Vagina (tissue), 2 donors: Measurements from ENCODE around the gene NCAPG2. TPM values are rescaled to one million over a fixed set of nuclear protein-coding genes. Genes with fewer than 3 reads are reported as not detected.

Source experiments
- DNase-seq, 2 donors: peaks; one replicate each; pipeline ENCODE4 v3.0.0-alpha.2; 2017; ENCODE audit errors: extremely low spot score in 2 of 2
- H3K27ac ChIP-seq: fragments of 200-600 bp; sonication (generic); one replicate; pipeline ENCODE4 v1.5.1; 2019
- H3K27me3 ChIP-seq: fragments of 200-600 bp; sonication (generic); one replicate; pipeline ENCODE4 v1.5.1; 2019
- H3K36me3 ChIP-seq, 2 donors: fragments of 200-600 bp; sonication (generic); one replicate each; pipeline ENCODE4 v1.5.1; 2017 to 2019
- H3K4me1 ChIP-seq: fragments of 200-600 bp; sonication (generic); one replicate; pipeline ENCODE4 v1.5.1; 2019
- H3K4me3 ChIP-seq, 2 donors: fragments of 200-600 bp; sonication (generic); 1 replicate in 1 of 2; 2 replicates in 1 of 2; pipeline ENCODE4 v1.5.1; 2016 to 2019
- H3K9me3 ChIP-seq: fragments of 200-600 bp; sonication (generic); one replicate; pipeline ENCODE4 v1.5.1; 2019
- POLR2A ChIP-seq, 2 donors: fragments of 450-650 bp; IDR thresholded peaks; one replicate each; pipeline ENCODE4 v1.6.1; 2017; ENCODE audit warnings: antibody characterized with exemption in 2 of 2, mild to moderate bottlenecking in 2 of 2, moderate library complexity in 2 of 2
- POLR2AphosphoS5 ChIP-seq, 2 donors: sonication (generic); formaldehyde crosslinking; IDR thresholded peaks; one replicate each; pipeline ENCODE4 v1.9.0; 2017; ENCODE audit warnings: antibody characterized with exemption in 2 of 2, mild to moderate bottlenecking in 2 of 2, low read depth in 1 of 2; ENCODE audit not compliant: insufficient read depth in 1 of 2
- intact Hi-C: fragments of 100-400 bp; cut with DNase I; formaldehyde crosslinking; loops from one replicate; pipeline ENCODE4 v1.15.1; 2023
- total RNA-seq: library from RNA; depleted of rRNA; stranded (reverse); fragments of >200 nt; gene quantifications from one replicate; pipeline ENCODE4 v1.2.3, GENCODE V29; 2016
- TF ChIP-seq, protein P1 (sequence below), 3 experiments: fragments of 450-650 bp in 2 of 3; fragments of 200-600 bp in 1 of 3; sonication (generic) in 1 of 3; IDR thresholded peaks; one replicate each; pipeline ENCODE4 v1.5.1; 2017 to 2019; ENCODE audit warnings: antibody characterized with exemption in 3 of 3, mild to moderate bottlenecking in 2 of 3, moderate library complexity in 2 of 3

NCAPG2 gene
- total RNA-seq, 1 donor from 2014 or later, result 9.6 TPM

DNA sequence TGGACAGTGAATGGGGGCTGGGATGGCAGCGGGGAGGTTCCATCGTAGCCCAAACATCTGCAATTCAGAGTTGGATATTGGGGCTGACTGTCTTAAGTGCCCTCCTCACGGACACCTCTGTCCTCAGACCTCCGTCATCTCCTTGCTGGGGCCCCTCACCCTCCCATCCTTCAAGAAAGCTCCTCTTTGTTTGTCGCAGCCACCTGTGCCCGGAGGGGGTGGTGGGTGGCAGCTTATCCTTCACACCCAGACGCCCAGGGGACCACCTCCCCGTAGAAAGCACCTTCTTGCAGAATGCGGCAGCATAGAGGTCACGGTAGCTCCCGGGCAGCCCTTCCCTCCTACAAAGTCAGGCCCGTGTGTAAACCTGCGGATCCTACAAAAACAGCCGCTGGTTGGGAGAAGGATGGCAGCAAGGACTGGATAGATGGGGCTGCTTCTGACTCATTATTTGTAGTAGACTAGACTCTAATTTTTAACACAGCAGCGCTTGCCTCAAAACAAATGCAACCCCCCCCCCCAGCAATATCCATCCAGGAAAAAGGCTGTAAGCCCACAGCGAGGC lies 115.6 kb downstream of the NCAPG2 start:
- H3K27ac ChIP-seq, result no peak overlapping the region

GRCh38 chr7:158588085-158588877 lies 116.3 kb downstream of the NCAPG2 start:
- no peak for TF ChIP-seq POLR2A (IDR thresholded peaks at IDR 0.05)
- TF ChIP-seq, protein P1, sequence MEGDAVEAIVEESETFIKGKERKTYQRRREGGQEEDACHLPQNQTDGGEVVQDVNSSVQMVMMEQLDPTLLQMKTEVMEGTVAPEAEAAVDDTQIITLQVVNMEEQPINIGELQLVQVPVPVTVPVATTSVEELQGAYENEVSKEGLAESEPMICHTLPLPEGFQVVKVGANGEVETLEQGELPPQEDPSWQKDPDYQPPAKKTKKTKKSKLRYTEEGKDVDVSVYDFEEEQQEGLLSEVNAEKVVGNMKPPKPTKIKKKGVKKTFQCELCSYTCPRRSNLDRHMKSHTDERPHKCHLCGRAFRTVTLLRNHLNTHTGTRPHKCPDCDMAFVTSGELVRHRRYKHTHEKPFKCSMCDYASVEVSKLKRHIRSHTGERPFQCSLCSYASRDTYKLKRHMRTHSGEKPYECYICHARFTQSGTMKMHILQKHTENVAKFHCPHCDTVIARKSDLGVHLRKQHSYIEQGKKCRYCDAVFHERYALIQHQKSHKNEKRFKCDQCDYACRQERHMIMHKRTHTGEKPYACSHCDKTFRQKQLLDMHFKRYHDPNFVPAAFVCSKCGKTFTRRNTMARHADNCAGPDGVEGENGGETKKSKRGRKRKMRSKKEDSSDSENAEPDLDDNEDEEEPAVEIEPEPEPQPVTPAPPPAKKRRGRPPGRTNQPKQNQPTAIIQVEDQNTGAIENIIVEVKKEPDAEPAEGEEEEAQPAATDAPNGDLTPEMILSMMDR (IDR thresholded peaks at IDR 0.05), result no peak
- TF ChIP-seq POLR2AphosphoS5 (IDR thresholded peaks at IDR 0.05; ENCODE audit: insufficient read depth in 1 of 2, low read depth in 1 of 2), result no peak
- Histone ChIP-seq H3K9me3 (no peaks in the 10 kb centered on the region), H3K4me3 (peak overlapping the region; percentile 30 to 35), H3K27ac (no peak overlapping the region), H3K27me3 (no peaks in the 10 kb centered on the region), H3K4me1 (peaks cover 25% of the 10 kb centered on the region), H3K36me3 (no peaks in the 10 kb centered on the region)
- no peak for DNase-seq
- intact Hi-C loops, result no loop called here

More for the DNA sequence above, 115.6 kb downstream of the NCAPG2 start:
- Histone ChIP-seq H3K4me1 (peaks cover 25% of the 10 kb centered on the region), H3K36me3 (no peaks in the 10 kb centered on the region), H3K4me3 (no peak overlapping the region), H3K9me3 (no peaks in the 10 kb centered on the region), H3K27me3 (no peaks in the 10 kb centered on the region)
- TF ChIP-seq, protein P1 (IDR thresholded peaks at IDR 0.05), result no peak
- no peak for TF ChIP-seq POLR2AphosphoS5 (IDR thresholded peaks at IDR 0.05; ENCODE audit: insufficient read depth in 1 of 2, low read depth in 1 of 2)
- no peak for TF ChIP-seq POLR2A (IDR thresholded peaks at IDR 0.05)
- intact Hi-C loops, result no loop called here
- DNase-seq, result no peak

GRCh38 chr7:158587162-158588084 lies 117.2 kb downstream of the NCAPG2 start, which contains the start of gene PTPRN2:
Gene PTPRN2, minus strand, starts transcription at chr7:158587823.
- TF ChIP-seq, protein P1 (IDR thresholded peaks at IDR 0.05), result no peak
- no peak for TF ChIP-seq POLR2AphosphoS5 (IDR thresholded peaks at IDR 0.05; ENCODE audit: insufficient read depth in 1 of 2, low read depth in 1 of 2)
- DNase-seq, result no peak
- intact Hi-C loops, result no loop called here
- no peaks in the 10 kb centered on the region for H3K9me3 ChIP-seq
- H3K4me1 ChIP-seq, result peaks cover 25% of the 10 kb centered on the region
- no peaks in the 10 kb centered on the region for H3K36me3 ChIP-seq
- peak within 1 kb of the TSS; percentile 35 to 36 for H3K4me3 ChIP-seq
- H3K27ac ChIP-seq, result no peak within 1 kb of the TSS
- no peaks in the 10 kb centered on the region for H3K27me3 ChIP-seq

DNA sequence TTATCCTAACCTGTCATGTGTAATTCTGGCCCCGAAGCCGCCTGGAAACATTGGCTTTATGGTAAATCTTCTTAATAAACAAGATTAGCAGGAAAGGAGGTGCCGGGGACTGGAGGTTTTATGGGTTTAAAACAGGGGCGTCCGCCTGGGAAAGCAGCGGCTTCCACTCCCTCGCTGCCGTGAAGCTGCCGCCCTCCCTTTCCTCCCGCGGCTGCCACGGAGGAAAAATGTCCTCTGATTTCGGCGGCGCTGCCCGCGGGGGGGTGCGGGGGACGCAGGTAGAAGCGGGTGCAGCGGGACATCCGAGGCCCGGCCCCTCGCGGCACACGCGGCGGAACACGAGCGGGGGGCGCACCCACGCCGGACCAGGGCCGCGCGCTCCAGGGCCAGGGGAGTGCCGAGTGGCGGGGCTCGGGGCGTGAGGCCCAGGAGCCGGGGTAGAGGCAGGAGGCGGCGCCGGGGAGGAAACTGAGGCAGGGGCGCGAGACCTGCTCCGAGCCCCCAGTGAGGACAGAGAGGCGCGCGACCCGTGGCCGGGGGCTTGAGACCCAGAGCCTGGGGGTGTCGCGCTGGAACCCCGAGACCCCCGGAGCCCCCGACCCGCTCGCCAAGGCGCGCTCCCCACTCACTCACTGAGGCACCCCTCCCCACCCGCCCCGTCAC lies 118.0 kb downstream of the NCAPG2 start:
- Histone ChIP-seq H3K4me1 (peaks cover 25% of the 10 kb centered on the region), H3K4me3 (peak overlapping the region; percentile 3 to 36), H3K27ac (no peak overlapping the region), H3K9me3 (no peaks in the 10 kb centered on the region), H3K36me3 (no peaks in the 10 kb centered on the region), H3K27me3 (no peaks in the 10 kb centered on the region)
- no peak for DNase-seq
- TF ChIP-seq, protein P1 (IDR thresholded peaks at IDR 0.05), result no peak
- TF ChIP-seq POLR2AphosphoS5 (IDR thresholded peaks at IDR 0.05; ENCODE audit: insufficient read depth in 1 of 2, low read depth in 1 of 2) (no peak), POLR2A (IDR thresholded peaks at IDR 0.05) (no peak)
- intact Hi-C loops, result no loop called here
